Ureter (tissue), 1 donor: ENCODE data around the gene IRX2. TPM values are rescaled to one million over a fixed set of nuclear protein-coding genes. Genes with fewer than 3 reads are reported as not detected.

ENCODE experiments used
- DNase-seq: peaks from one replicate; pipeline ENCODE4 v3.0.0-alpha.2; 2020; ENCODE audit warnings: low spot score
- total RNA-seq: library from RNA; stranded (reverse); gene quantifications from one replicate; pipeline ENCODE4 v1.2.4, GENCODE V29; 2023
- donor health status: DM: yes; HTN: yes; CAD: no.

The IRX2 gene
- total RNA-seq, 1 donor from 2014 or later: 3.3 TPM

GRCh38 chr5:2697446-2698200 lies 53.9 kb downstream of the IRX2 start:
- no peak for DNase-seq

DNA sequence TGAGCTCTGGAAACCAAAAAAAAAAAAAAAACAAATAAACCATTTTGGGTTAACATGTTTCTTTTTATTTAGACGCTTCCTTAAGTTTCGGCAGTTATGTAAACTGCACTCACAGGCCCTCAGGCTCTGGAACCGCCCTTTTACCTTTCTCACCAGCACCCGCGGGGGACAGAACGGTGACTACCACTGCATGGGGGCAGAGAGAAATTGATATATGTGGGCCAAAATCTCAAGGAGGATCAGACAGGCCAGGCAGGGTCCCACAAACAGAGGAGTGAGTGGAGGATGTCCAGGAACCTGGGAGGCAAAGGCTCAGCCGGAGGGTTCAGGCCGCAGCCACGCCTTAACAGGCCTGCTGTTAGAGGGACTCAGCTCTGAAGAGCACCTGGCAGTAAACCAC lies 54.4 kb downstream of the IRX2 start:
- no peak for DNase-seq
